GM19351 (cell line): ENCODE measurements around the gene OR13J1.
"Not testable (repeated sequence)": the region's sequence is repeated elsewhere in the genome, so short reads cannot be mapped to it uniquely, and the experiment has no call there.

Experiments
- ATAC-seq: cut with Tn5 transposase; IDR thresholded peaks from one replicate; pipeline ENCODE4 v1.9.1; 2021; ENCODE audit warnings: mild to moderate bottlenecking, moderate library complexity; ENCODE audit not compliant: unreplicated experiment

OR13J1 gene

GRCh38 chr9:35905051-35905781 is 35.0 kb upstream of the OR13J1 start:
- no peak for ATAC-seq

- ATAC-seq = no peak
Measured at GRCh38 chr9:35904338-35904737, 34.1 kb upstream of the OR13J1 start.

GRCh38 chr9:35903049-35903448 is 32.8 kb upstream of the OR13J1 start:
- no peak for ATAC-seq

GRCh38 chr9:35899021-35899420 is 28.8 kb upstream of the OR13J1 start:
- ATAC-seq = no peak

- ATAC-seq = no peak
Measured at GRCh38 chr9:35898337-35898736, 28.1 kb upstream of the OR13J1 start.

- not testable (repeated sequence) for ATAC-seq
Measured at GRCh38 chr9:35897376-35898099, 27.3 kb upstream of the OR13J1 start.

- ATAC-seq = no peak
Measured at GRCh38 chr9:35896570-35896969, 26.4 kb upstream of the OR13J1 start.

GRCh38 chr9:35892051-35892450 is 21.9 kb upstream of the OR13J1 start:
- no peak for ATAC-seq

GRCh38 chr9:35891646-35892045 is 21.4 kb upstream of the OR13J1 start:
- no peak for ATAC-seq

GRCh38 chr9:35884908-35885307 is 14.7 kb upstream of the OR13J1 start:
- ATAC-seq = not testable (repeated sequence)

GRCh38 chr9:35882996-35883395 is 12.8 kb upstream of the OR13J1 start:
- no peak for ATAC-seq

- ATAC-seq = no peak
Measured at GRCh38 chr9:35882263-35882848, 12.2 kb upstream of the OR13J1 start.

GRCh38 chr9:35872505-35872904 is 2.3 kb upstream of the OR13J1 start:
- ATAC-seq = no peak

GRCh38 chr9:35871545-35871944 is 1.3 kb upstream of the OR13J1 start:
- no peak for ATAC-seq

- ATAC-seq = no peak
Measured at GRCh38 chr9:35869621-35870216, 482 bp downstream of the OR13J1 start.

- ATAC-seq = no peak
Measured at GRCh38 chr9:35868933-35869332, 1.3 kb downstream of the OR13J1 start.

- no peak for ATAC-seq
Measured at GRCh38 chr9:35867538-35867937, 2.7 kb downstream of the OR13J1 start.

GRCh38 chr9:35864695-35865255 is 5.4 kb downstream of the OR13J1 start:
- ATAC-seq = no peak

GRCh38 chr9:35863583-35863982 is 6.6 kb downstream of the OR13J1 start:
- no peak for ATAC-seq

GRCh38 chr9:35862328-35862727 is 7.9 kb downstream of the OR13J1 start:
- no peak for ATAC-seq

GRCh38 chr9:35861161-35861897 is 8.9 kb downstream of the OR13J1 start:
- no peak for ATAC-seq
